NCI-H345 (cell line): ENCODE results near the gene STARD13.

Experiments
- DNase-seq: peaks from one replicate; lab custom pipeline; 2025; lab: John Stamatoyannopoulos, UW

Gene STARD13

GRCh38 chr13:33224686-33225085 lies 60.9 kb downstream of the STARD13 start:
- no peak for DNase-seq

GRCh38 chr13:33224191-33224590 lies 61.4 kb downstream of the STARD13 start:
- DNase-seq = no peak

GRCh38 chr13:33219926-33220325 lies 65.6 kb downstream of the STARD13 start:
- no peak for DNase-seq

- DNase-seq = no peak
Measured at GRCh38 chr13:33218426-33218825, 67.1 kb downstream of the STARD13 start.

GRCh38 chr13:33218020-33218419 lies 67.5 kb downstream of the STARD13 start:
- no peak for DNase-seq

- no peak for DNase-seq
Measured at GRCh38 chr13:33217256-33217655, 68.3 kb downstream of the STARD13 start.

- no peak for DNase-seq
Measured at GRCh38 chr13:33213797-33214196, 71.8 kb downstream of the STARD13 start.

- peak; percentile 16 for DNase-seq
Measured at GRCh38 chr13:33213024-33213768, 72.4 kb downstream of the STARD13 start.

GRCh38 chr13:33212396-33212795 lies 73.2 kb downstream of the STARD13 start:
- no peak for DNase-seq

- no peak for DNase-seq
Measured at GRCh38 chr13:33210090-33210489, 75.5 kb downstream of the STARD13 start.

- DNase-seq = no peak
Measured at GRCh38 chr13:33208290-33209220, 77.0 kb downstream of the STARD13 start.

GRCh38 chr13:33207615-33207961 lies 78.0 kb downstream of the STARD13 start:
- DNase-seq = no peak

GRCh38 chr13:33206945-33207614 lies 78.5 kb downstream of the STARD13 start:
- DNase-seq = no peak

- no peak for DNase-seq
Measured at GRCh38 chr13:33206425-33206824, 79.1 kb downstream of the STARD13 start.

- no peak for DNase-seq
Measured at GRCh38 chr13:33205804-33206221, 79.7 kb downstream of the STARD13 start.

- no peak for DNase-seq
Measured at GRCh38 chr13:33205224-33205623, 80.3 kb downstream of the STARD13 start.

GRCh38 chr13:33204130-33204927 lies 81.2 kb downstream of the STARD13 start:
- no peak for DNase-seq

GRCh38 chr13:33202644-33203169 lies 82.8 kb downstream of the STARD13 start:
- no peak for DNase-seq

GRCh38 chr13:33201659-33202058 lies 83.9 kb downstream of the STARD13 start:
- DNase-seq = no peak

- no peak for DNase-seq
Measured at GRCh38 chr13:33199289-33199850, 86.2 kb downstream of the STARD13 start.

- DNase-seq = no peak
Measured at GRCh38 chr13:33197541-33197971, 88.0 kb downstream of the STARD13 start.
